GM12801 (cell line): ENCODE measurements around the gene IGF1R.

Source experiments
- CTCF ChIP-seq: IDR thresholded peaks from one replicate; pipeline ENCODE4 v1.5.1; 2011; ENCODE audit warnings: control low read depth; ENCODE audit not compliant: insufficient read length; ENCODE audit errors: extremely low read depth

Gene IGF1R

GRCh38 chr15:98686983-98687382, 38.6 kb downstream of the IGF1R start:
- no peak for TF ChIP-seq CTCF

DNA sequence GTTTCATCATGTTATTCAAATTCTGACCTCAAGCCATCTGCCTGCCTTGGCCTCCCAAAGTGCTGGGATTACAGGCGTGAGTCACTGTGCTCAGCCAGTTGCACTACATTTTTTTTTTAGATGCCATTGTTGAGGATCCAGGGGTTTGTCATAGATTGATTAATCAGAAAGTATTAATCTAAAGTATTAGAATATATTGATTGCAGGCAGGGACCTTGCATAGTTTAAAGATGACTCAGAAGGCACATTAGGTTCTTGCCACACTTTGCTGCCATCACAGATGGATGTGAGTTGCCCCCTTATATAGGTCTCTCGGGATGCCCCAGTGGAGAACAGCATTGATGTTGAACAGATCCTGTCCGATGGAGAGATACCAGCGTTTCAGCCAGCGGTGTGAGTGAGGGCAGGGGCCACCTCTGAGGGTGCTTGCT, 41.1 kb downstream of the IGF1R start:
- TF ChIP-seq CTCF = no peak

DNA sequence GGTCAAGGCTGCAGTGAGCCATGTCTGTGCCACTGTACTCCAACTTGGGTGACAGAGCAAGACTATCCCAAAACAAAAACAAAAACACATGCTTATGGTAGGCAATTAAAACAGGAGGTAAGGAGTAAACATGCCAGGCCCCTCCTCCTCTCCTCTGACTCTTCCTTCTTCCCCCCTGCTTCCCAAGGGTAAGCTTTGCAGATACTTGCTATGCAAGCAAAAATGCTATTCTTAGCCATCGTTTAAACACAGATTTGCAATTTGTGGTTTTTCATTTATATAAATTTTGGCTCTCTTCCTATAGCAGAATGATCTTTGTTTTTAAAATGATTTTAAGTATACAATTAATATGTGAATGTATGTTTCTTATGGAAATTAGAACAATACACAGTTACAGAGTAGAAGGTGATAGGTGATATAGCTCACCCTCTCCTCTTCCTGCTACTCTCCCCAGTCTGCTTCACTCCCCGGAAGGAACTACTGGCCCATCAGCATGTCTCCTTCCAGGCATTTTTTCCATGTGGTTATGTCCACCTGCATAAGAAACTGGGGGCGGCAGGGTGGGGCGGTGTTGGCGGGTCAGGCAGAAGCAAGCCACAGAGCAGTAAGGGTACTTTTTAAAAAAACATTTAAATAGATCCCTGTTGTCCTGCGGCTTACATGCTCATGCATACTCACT, 42.1 kb downstream of the IGF1R start:
- no peak for TF ChIP-seq CTCF

GRCh38 chr15:98692213-98692612, 43.9 kb downstream of the IGF1R start:
- no peak for TF ChIP-seq CTCF

DNA sequence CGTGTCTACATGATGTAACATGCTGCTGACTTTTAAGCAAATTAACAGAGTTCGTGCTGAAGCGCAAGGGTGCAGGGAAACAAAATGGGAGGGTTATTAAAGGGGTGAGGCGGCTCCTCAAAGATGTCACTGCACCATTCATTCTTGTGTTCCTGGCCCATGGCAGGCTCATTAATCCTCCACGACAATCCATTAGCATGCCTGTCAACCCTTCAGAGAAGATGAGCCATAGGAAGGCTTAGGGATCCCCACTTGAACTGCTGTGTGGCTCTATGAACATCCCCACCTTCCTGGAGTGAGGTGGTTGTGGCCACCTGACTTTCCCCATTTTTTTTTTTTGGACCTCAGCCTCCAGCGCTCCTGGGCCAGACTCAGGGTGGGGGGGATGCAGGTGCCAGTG, 45.8 kb downstream of the IGF1R start:
- TF ChIP-seq CTCF = no peak

DNA sequence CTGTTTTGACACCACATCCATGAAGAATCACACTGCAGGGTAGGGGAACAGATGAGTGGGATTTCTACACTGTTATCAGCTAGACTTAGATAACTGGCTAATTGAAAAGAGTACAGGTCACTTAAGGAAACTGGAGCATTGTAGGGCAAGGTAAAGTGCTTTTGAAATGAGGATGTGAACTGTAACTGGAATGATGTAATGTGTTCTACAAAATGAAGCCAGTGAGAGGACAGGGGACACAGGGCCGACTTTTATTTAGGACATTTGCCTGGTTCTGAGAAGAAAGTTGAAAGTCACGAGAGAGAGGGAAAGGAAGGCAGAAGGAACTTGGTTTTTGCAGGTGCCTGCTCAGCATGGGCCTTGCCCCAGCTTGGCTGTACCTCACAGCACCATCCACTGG, 50.5 kb downstream of the IGF1R start:
- TF ChIP-seq CTCF = no peak

DNA sequence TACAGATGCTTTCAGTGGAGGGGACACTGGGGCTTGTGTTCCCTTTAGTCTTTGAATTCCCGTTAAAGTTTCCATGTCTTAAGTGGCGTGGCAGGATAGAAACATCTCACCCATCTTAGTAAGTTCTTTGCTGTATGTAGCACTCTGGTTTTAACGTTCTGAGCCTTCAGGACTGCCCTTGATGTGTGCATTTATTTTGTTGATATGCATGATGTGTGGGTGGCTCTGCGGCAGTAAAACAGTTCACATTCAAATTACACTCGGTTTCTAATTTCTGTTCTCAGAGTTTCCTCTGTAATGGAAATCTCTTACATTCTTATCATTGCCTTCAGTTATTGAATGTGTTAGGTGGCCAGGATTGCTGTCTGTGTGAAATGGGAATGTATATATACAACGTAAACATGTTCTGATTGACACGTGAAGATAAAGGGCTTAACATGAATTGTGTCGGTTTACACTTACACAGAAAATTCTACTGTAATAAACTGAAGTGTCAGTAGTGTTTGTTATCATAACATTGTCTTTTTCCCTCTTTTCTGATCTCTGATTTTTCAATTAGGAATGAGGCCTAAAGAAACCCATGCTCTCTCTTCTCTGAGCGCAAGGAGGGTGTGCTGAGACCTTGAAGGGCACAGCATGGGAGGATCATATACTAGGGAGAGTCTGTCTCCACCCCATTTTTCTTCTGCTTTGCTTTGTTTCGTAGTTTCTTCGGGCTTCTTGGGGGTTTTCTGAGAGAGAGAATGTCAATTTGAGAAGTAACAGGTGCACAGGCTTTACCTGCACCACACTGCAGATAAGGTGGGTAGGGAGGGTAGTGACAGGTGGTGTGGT, 51.5 kb downstream of the IGF1R start:
- TF ChIP-seq CTCF = no peak
